ENCODE data around the gene WBP2.
"Not testable (repeated sequence)": the region's sequence is repeated elsewhere in the genome, so short reads cannot be mapped to it uniquely, and the experiment has no call there.

WBP2 gene

GRCh38 chr17:75812096-75813013, 42.8 kb downstream of the WBP2 start:
- no peak for DNase-seq

- no peak for DNase-seq
These were observed 44.0 kb downstream of the WBP2 start for GRCh38 chr17:75811174-75811573.

DNA sequence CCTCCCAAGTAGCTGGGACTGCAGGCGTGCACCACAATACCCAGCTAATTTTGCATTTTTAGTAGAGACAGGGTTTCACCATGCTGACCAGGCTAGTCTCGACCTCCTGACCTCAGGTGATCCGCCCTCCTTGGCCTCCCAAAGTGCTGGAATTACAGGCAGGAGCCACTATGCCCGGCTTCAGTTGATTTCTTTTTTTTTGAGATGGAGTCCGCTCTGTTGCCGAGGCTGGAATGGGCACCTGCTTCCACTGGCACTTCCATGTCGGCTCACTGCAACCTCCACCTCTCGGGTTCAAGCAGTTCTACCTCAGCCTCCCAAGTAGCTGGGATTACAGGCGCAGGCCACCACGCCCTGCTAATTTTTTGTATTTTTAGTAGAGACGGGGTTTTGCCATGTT, 44.4 kb downstream of the WBP2 start:
- not testable (repeated sequence) for DNase-seq

DNA sequence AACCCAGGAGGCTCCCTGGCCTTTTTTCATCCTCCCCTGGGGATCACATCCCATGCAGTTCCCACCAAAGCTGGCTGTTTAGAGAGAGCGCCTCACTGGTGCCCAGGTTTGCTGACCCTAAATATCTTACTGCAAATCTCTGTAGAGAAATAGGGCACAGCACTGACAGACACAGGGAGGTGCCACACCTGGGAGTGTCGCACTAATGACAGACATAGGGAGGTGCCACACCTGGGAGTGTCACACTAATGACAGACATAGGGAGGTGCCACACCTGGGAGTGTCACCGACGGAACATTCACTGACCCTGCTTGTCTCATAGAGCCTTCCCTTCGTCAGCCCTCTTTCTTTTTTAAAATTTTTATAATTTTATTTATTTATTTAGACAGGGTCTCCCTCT, 44.9 kb downstream of the WBP2 start:
- DNase-seq, result no peak

DNA sequence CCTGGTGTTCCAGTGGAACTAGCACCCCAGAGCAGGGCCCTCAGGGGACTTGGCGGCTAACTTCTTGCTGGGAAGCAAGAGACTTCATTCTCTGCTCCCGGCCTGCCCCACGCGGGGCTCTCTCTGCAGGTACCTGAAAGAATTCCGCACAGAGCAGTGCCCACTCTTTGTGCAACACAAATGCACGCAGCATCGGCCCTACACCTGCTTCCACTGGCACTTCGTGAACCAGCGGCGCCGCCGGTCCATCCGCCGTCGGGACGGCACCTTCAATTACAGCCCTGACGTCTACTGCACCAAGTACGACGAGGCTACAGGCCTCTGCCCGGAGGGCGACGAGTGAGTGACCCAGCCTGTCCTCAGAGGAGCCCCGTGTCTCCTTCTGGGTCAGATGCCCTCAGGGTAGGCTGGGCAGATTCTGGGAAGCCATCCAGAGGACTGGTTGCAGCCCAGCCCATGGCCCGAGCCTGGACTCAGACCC, 45.5 kb downstream of the WBP2 start:
- no peak for DNase-seq

DNA sequence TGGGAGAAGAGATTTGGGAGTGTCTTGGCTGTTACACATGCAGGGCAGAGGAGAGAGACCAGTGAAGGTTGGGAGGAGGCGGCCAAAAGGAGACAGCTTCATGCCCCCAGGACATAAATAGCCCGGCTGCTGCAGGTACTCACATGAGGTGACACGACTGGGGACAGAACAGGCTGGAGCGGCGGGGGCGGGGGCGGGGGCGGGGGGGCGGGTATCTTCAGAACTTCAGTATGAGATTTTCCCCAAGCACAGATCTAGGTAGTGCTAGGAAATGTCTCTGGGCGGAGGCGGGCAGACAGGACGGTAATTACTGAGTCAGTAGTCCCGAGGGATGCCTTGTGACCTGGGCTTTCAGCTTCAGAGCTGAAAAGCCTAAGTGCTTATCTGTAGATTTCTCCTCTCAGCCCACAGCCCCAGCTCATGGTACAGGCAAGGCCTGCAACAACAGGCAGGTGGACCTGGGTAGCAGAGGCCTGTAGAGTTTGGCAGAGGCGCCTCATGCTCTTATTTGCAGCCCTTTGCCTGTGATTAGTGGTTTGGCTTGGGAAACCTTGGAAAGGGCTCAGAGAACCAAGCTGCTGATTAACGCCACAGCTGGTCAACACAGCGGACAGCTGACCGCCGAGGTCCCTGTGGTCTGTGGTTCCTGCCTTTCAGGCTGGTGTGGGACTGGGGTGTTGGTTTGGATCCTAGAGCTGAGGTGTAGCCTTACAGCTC, 46.1 kb downstream of the WBP2 start:
- no peak for DNase-seq

DNA sequence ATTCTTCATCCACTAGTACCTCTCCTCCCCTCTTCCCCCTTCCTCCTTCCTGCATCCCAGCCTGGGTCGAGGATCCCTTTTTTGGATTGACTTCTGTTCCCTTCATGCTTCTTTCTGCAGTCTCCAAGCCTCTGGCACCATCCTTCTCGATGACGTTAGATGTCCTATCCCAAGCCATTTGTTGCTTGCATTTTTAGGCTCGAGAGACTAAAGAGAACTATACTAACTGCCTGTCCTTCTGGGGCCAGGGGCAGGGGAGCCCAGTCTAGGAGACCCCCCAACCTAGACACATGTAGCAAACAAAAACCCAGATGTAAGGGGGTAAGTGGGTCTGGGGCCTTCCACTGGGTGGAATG, 46.6 kb downstream of the WBP2 start:
- no peak for DNase-seq

DNA sequence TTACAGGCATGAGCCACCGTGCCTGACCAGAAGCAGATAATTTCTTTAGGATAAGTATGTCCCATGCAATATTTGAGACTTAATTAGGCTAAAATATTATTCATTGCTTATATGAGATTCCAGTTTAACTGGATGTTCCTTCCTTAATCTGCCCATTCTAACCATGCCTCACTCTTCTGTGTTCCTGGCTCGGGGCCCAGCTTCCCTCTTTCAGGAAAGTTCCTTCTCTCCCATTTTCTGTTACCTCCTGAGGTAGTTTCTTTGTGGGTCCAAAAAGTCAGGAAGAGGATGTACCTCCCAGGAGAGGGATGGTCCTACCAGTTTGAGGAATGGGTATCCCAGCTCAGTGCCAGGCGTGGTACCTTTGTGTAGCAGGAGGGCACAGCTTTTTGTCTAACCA, 47.3 kb downstream of the WBP2 start:
- no peak for DNase-seq

DNA sequence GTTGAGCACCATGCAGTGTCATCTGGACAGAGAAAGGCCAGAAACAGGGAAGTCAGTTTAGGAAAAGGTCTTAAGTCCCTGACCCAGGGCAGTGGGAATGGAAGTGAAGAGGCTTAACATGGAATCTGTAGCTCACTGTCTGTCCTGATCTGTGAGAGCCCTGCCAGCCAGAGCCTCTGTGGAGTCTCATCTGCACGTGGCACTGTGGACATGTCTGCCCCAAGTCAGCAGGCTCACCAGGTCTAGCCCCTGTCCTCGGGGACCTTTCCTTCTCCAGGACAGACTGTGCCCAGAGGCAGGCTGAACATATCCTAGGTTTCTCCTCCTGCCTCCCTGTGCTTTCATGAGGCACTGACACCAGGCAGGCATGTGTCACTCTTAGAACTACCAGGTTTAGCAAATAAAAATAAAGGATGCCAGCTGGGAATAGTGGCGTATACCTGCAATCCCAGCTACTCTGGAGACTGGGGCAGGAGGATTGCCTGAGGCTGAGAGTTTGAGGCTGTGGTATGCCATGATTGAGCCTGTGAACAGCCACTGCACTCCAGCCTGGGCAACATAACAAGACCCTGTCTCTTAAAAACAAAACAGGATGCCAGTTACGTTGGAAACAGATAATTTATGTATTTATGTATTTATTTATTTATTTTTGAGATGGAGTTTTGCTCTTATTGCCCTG, 48.2 kb downstream of the WBP2 start:
- no peak for DNase-seq

GRCh38 chr17:75803883-75804282, 51.3 kb downstream of the WBP2 start:
- DNase-seq, result no peak

GRCh38 chr17:75799402-75799801, 55.7 kb downstream of the WBP2 start:
- no peak for DNase-seq

DNA sequence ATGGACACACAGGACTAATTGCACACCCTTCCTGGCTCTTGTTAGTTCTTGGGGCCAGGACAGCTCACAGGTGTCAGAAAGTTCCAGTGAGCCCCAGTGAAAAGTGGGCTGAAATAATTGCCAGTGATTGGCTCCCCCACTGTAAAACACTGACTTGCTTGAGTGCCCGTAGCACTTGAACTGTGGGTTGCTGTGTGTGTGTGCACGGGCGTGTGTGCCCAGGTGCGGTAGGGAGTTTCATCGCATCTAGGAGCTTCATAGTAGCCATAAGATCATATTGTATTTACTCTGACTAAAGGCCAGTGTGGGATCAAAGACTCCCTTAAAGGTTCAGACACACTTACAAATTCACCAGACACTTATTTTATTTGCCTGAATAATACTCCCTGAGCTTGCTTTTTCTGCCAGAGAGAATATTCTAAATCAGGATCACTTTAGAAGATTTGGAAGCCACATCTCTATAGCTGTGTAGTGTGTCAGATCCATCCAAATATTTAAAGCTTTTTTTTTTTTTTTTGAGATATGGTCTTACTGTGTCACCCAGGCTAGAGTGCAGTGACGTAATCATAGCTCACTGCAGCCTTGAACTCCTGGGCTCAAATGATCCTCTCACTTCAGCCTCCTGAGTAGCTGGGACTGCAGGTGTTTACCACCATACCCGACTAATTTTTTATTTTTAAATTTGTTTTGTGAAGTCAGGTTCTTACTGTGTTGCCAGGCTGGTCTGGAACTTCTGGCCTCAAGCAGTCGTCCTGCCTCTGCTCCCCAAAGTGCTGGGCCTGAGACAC, 59.1 kb downstream of the WBP2 start:
- no peak for DNase-seq
